Forelimb muscle (tissue), 1 donor: ENCODE data around the gene EXOC3. TPM values are rescaled to one million over a fixed set of nuclear protein-coding genes. Genes with fewer than 3 reads are reported as not detected.
A peak's percentile ranks its signal among the peaks of the same experiment; 100 is the strongest.
"Not testable (repeated sequence)": the region's sequence is repeated elsewhere in the genome, so short reads cannot be mapped to it uniquely, and the experiment has no call there.

Experiments used
- DNase-seq: peaks from one replicate; pipeline ENCODE4 v3.0.0-alpha.2; 2013; ENCODE audit warnings: low read depth
- polyA plus RNA-seq: library from polyadenylated mRNA; unstranded; fragments of 120-200 nt; gene quantifications from one replicate; pipeline ENCODE4 v1.2.1, GENCODE V29; 2013; ENCODE audit not compliant: insufficient read length

Gene EXOC3
- polyA plus RNA-seq, 1 donor, result 39.3 TPM

DNA sequence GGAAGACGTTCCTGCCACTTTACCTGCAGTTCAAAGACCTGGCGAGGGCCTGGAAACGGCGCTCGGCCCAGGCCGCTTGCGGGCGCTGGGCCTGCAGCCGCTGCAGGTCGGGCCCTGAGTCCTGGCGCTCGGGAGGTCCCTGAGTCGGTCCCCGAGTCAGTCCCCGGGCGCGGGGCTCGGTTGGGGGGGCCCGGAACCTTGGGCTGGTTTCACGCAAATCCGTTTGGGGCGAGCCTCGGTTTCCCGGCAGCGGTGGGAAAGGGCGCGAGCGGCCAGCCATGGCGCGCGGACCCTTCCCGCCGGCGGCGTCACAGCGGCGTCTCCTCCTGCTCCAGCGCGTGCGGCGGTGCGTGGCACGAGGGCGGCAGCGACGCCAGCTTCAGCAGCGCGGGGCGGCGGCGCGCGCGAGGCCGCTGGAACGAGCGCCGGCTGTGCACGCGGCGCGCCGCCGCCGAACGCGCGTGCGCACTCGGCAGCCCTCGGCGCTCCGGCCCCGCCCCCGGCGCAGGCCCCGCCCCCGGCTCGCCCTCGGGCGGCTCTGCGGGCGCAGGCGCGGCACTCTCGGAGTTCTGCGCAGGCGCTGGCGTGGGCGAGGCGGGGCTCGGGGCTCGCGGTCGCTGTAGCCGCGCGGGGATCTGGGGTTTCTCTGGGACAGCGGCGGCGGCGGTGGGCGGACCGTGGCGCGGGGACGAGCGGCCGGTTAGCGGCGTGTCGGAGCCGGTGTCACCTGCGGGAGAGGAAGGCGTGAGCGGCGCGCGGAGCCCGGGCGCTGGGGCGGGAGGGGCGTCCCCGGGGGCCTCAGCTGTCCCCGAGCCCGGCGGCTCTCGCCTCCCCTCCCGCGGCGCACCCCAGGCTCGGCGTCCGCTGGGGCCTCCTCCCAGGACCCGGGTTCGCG, 29.9 kb downstream of the EXOC3 start:
- DNase-seq, result peak; percentile 47

DNA sequence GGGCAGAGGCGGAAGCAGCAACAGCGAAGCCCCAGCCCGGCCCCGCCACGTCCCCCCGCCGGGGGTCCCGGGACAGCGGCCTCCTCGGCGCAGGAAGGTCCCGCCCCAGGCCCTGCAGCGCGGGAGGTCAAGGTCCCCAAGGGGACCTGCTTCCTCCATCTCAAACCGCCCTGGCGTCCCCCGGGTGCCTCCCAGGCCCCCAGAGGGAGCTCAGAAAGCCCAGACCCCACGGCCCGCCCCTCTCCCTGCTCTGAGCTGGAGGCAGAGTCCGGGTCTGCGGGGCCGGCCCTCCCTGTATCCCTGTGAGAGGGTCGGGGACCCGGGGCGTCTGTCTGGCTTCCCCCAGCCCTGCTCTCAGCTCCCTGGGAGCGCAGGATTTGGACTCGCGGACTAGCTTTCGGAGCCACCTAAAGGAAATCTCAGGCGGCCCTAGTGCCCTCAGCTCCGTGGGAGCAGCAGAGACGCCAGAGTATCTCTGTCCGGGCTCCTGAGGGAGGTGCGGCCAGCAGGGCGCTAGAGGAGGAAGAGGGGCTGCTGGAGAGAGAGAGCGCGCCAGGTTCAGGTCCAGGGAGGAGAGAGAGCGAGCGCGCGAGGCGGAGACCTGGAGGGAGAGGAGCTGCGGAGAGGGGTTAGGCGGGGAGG, 30.7 kb downstream of the EXOC3 start:
- DNase-seq, result no peak

- not testable (repeated sequence) for DNase-seq
These were observed 31.4 kb downstream of the EXOC3 start for GRCh38 chr5:474232-474839.

GRCh38 chr5:474840-475661, 32.1 kb downstream of the EXOC3 start:
- DNase-seq, result no peak

GRCh38 chr5:475704-476101, 32.7 kb downstream of the EXOC3 start:
- DNase-seq, result no peak

GRCh38 chr5:476102-476813, 33.3 kb downstream of the EXOC3 start:
- no peak for DNase-seq

- no peak for DNase-seq
These were observed 33.8 kb downstream of the EXOC3 start for GRCh38 chr5:476814-477175.

GRCh38 chr5:477247-477646, 34.3 kb downstream of the EXOC3 start:
- no peak for DNase-seq

DNA sequence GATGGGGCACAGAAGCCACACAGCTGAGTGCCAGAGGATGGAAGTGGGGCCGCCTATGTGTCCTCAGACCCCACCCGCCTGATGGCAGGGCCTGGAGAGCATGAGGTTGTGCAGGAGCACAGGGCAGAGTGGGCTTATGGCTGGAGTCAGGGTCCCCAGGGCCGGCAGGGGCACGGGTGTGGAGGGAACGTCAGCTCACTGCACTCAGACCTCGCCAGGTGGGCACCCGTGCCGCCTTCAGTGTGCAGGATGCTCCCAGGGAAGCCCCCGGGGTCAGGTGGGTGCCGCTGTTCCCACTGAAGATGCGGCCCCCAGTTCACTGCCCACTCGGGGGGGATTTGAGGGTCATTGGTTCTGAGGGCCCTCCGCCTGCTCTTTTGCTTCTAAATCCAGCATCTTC, 34.9 kb downstream of the EXOC3 start:
- no peak for DNase-seq

DNA sequence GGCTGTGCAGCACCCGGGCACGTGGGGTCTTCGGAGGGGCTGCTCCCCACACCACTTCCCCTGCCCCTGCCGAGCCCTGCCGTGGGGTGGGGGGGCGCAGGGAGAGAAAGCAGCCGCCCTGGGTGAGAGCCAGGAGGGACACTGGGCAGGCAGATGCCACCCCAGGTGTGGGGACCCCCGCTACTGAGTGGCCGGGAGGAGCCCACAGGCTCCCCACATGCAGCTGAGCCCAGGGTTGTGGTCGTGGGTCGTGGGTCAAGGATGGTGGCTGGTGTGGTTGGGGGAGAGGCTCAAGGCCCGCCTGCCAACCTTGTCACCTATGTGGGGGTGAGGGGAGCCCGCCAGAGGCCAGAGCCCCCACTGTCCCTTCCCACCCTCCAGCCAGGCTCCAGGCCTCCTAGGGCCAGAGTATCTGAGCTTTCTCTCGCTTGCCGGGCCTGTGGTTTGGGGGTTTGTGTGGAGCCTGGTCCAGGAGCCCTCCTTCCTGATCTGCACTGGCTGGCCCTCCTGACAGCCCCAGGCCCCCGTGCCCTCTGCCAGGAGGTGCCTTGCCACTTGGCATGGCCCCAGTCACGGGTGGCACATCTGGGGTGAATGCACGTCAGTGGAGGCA, 35.5 kb downstream of the EXOC3 start:
- DNase-seq, result no peak

DNA sequence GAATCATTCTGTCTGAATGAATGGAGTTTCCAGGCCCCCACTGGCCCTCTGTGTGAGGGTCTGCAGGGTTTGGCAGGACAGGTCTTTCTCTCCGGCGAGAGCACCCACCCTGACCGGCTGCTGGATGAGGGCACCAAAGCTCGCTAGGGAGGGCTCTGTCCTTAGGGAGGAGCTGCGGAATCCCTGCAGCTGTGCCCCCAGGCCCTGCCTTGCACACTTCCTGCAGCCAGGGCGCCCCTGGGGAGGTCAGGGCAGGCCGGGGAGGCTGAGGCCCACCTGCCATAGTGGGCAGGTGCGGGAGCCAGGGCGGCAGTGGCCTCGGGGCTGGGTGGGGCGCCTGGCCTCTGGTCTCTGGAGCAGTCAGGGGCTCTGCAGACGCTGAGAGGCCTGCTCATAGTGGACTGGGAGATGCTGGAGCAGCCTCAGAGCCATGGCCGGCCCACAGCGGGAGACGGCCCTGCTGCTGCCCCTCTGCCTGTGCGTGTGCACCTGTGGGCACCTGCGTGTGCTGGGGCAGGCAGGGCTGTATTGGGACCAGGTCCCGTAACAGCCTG, 36.1 kb downstream of the EXOC3 start:
- DNase-seq, result no peak

- DNase-seq, result no peak
These were observed 36.8 kb downstream of the EXOC3 start for GRCh38 chr5:479566-480319.

GRCh38 chr5:481347-481746, 38.4 kb downstream of the EXOC3 start:
- DNase-seq, result no peak

DNA sequence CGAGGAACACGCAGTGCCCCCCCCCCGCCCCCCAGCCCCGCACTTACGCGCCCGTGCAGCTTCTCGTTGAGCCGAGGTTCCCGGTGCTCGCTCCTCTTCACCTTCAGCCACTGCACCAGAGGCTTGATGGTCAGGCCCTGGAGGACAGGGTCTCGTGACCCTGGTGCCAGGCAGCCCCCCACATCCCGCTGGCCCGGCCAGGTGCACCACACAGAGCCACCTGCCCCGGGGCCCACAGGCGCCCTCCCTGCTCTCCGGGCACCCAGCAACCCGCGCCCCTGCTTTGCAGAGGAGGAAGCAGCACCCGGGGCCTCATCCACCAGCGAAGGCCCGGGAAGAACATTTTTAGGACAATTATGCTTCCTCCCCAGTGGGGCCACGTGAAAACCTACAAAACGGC, 39.0 kb downstream of the EXOC3 start:
- no peak for DNase-seq

- DNase-seq, result no peak
These were observed 39.5 kb downstream of the EXOC3 start for GRCh38 chr5:482506-482905.

DNA sequence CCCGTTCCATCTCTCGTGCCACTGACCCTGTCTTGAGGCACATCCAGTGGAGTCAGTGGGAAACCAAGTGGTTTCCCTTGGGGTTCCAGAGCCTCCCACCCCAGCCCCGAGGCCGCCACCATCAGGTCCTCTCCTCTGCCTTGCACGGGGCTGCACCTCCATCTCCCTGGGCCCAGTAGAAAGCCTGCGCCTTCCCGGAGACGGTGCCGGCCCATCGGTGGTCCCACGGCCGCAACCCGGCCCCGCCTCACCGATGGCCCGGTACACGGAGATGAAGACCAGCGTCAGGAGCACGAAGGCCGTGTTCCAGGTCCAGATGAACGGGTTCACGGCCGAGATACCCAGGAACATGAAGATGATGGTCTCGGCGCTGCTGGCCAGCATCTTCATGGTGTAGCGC, 40.0 kb downstream of the EXOC3 start:
- no peak for DNase-seq

DNA sequence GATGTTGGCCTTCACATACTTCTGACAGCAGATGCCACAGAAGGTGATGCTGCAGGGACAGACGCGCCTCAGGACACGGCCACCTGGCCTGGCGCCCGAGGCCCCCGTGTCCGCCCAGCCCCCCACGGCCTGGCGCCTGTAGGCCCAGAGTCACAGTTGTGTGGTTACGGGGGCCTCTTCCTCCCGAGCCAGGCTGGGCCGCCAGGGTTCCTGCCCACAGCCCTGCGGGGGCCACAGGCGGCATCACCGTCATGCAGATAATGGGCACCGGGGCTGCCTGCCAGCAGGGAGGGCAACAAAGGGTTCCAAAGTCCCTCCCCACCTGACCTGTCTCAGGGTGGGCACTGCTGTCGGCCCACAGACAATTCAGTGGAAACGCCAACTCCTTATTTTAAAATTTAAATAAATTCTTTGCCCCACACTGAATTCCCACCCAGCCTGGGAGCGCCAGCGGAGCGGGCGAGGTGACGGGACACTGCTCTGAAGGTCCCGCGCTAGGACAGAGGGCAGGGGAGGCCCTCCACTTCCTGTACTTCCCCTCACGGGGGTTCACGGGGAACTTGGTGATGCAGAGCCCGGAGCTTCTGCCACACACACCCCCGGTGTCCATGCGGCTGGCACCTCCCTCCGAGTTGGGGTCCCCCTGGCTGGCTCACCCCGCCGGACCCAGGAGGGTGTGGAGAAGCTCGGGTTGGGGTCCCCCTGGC, 40.6 kb downstream of the EXOC3 start:
- no peak for DNase-seq

GRCh38 chr5:484556-484955, 41.6 kb downstream of the EXOC3 start:
- DNase-seq, result no peak
